Mammary epithelial cell (primary cell): Measurements from ENCODE around the gene CWC27.
A peak's percentile ranks its signal among the peaks of the same experiment; 100 is the strongest.

Experiments used
- EZH2 ChIP-seq: IDR thresholded peaks from 2 replicates; pipeline ENCODE4 v1.6.1; 2012; ENCODE audit warnings: low read length, inconsistent platforms, borderline replicate concordance
- TF ChIP-seq, protein P1 (sequence below), 2 donors: IDR thresholded peaks in 1 of 2; conservative IDR thresholded peaks in 1 of 2; 2 replicates each; pipeline ENCODE4 v1.5.1; 2011 to 2012; ENCODE audit warnings: inconsistent platforms in 2 of 2, low read length in 2 of 2, mild to moderate bottlenecking in 2 of 2, control low read depth in 1 of 2, low read depth in 1 of 2; ENCODE audit not compliant: insufficient read depth in 1 of 2; ENCODE audit errors: extremely low read depth in 1 of 2

DNA sequence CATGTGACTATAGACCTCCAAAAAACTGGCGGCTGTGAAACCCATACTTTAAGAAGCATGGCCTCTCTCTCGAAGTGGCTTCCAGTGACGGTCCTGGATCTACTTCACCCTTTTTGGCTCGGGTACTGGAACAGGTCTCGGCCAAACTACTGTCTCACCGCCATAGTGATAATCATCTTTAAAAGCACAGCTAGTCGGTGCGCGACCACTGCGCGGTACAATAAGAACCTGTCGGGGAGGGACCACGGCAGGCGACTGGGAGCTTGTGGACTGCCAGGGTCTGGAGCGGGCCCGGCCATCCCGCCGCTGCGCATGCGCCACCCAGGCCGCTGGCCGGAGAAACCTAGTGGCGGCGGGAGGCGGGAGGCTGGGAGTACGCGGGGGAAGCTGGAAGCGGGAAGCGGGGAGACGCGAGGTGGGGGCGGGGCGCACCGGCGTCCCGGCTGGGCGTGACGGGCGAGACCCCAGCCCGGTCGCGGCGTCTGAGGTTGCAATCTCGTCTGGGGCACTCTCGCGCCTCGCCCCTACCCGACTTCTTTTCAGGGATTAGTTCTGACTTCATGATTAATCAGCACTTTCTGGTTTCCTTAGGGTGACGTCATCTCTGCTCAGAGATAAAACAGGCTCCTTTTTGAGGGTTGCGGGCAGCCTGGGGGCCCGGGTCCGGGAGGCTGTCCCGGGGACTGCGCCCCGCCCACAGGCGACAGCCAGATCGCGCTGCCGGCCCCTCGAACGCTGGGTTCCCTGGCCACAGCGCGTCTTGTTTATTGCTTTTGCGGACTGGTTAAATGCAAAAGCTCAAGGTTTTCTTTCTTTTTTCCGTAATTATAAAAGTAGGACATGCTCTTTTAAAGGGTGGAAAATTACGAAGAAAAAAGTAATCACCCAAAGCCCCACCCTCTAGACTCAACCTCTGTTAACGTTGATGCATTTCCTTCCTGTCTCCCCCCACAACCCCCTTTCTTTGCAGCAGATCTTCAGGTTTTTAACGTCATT is 266.8 kb downstream of the CWC27 start:
- TF ChIP-seq, protein P1, sequence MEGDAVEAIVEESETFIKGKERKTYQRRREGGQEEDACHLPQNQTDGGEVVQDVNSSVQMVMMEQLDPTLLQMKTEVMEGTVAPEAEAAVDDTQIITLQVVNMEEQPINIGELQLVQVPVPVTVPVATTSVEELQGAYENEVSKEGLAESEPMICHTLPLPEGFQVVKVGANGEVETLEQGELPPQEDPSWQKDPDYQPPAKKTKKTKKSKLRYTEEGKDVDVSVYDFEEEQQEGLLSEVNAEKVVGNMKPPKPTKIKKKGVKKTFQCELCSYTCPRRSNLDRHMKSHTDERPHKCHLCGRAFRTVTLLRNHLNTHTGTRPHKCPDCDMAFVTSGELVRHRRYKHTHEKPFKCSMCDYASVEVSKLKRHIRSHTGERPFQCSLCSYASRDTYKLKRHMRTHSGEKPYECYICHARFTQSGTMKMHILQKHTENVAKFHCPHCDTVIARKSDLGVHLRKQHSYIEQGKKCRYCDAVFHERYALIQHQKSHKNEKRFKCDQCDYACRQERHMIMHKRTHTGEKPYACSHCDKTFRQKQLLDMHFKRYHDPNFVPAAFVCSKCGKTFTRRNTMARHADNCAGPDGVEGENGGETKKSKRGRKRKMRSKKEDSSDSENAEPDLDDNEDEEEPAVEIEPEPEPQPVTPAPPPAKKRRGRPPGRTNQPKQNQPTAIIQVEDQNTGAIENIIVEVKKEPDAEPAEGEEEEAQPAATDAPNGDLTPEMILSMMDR (conservative IDR thresholded peaks at IDR 0.05 in 1 of 2, IDR thresholded peaks at IDR 0.05 in 1 of 2; ENCODE audit: extremely low read depth in 1 of 2, insufficient read depth in 1 of 2, low read depth in 1 of 2, low read length in 2 of 2), result peak in 1 of 2 donors; percentile 21
- no peak for TF ChIP-seq EZH2
